GM21390 (cell line): ENCODE results near the gene METAP2.
"Not testable (repeated sequence)": the region's sequence is repeated elsewhere in the genome, so short reads cannot be mapped to it uniquely, and the experiment has no call there.

Source experiments
- ATAC-seq: cut with Tn5 transposase; IDR thresholded peaks from one replicate; pipeline ENCODE4 v1.9.1; 2021; ENCODE audit not compliant: unreplicated experiment

METAP2 gene

DNA sequence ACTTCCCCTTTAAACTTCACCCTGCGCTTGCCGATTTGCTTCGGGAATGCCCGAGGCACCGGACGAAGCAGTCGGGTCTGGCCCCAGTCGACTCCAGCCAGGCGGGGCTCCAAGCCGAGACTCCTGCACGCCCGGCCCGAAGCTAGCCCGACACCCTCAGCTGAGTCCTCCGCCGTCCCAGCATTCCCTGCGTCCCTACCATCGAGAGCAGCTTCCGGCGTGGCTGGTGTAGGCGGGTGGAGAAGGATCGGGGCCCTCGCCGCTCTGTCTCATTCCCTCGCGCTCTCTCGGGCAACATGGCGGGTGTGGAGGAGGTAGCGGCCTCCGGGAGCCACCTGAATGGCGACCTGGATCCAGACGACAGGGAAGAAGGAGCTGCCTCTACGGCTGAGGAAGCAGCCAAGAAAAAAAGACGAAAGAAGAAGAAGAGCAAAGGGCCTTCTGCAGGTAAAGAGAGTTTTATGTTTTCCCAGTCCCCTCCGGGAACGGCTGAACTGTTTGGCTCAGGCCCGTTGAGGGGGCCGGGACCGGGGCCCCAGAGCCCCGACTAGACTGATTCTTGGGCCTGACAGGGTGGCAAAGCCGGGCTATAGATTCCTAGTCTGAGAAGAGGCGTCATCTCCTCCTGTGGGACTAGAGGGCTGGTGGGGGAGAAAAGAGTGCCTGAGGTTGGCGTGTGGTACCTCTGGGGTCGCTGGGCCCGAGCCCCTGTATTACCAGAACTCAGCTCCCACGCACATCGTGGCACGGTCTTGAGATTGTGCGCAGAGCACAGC is at the start of gene METAP2:
TSS of gene METAP2 (plus strand) at position 269 of the 776 bp plus-strand sequence. CDS start at position 297, 28 bp downstream.
- ATAC-seq: peak; percentile 97

- ATAC-seq: no peak
Observed at GRCh38 chr12:95424271-95424994, 49.5 kb upstream of the METAP2 start.

DNA sequence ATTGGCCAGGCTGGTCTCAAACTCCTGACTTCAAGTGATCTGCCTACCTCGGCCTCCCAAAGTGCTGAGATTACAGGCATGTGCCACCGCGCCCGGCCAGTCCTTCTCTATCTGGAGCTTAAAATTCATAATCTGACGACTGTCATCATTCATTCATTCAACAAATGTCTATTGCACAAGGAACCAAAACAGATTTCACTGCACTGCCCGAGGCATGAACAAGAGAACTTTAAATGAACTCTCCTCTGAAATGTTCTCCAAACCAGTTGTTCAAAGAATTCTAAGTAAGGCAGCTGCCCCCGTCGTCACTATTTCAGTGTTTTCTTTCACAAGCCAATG is 44.8 kb upstream of the METAP2 start:
- no peak for ATAC-seq

DNA sequence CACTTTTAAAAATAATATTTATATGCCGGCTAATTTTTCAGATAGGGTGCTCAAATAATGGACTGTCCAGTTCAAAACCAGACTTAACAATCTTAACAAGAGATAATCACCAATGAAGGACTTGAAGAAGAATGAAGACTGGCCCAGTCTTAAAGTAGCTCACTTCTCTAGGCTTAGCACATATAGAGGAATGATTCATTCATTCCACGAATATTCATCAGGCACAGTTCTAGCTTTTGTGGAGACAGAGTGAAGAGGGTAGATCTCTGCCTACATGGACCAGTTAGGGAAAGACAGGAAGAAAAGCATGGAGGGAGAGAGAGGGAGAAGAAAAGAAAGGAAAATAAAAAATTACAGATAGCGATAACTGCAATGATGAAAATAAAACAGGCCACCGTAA is 42.8 kb upstream of the METAP2 start:
- no peak for ATAC-seq

DNA sequence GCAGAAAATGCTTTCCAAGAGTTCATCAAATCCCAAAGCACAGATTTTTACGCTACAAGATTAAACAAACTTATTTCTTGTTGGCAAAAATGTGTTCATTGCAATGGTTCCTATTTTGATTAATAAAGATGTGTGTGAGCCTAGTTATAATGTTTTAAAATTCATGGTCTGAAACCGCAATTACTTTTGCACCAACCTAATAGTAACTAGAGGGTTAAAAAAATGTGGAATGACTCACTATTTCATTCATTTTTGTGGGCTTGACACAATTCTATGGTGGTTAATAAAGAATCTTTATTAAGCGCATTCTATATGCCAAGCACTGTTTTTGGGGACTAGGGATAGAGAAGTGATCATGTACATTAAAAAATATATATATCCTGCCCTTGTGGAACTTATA is 38.6 kb upstream of the METAP2 start:
- ATAC-seq: no peak

GRCh38 chr12:95437565-95437964 is 36.4 kb upstream of the METAP2 start:
- ATAC-seq: no peak

GRCh38 chr12:95439461-95440230 is 34.3 kb upstream of the METAP2 start:
- no peak for ATAC-seq

- no peak for ATAC-seq
Observed at GRCh38 chr12:95440401-95440800, 33.6 kb upstream of the METAP2 start.

DNA sequence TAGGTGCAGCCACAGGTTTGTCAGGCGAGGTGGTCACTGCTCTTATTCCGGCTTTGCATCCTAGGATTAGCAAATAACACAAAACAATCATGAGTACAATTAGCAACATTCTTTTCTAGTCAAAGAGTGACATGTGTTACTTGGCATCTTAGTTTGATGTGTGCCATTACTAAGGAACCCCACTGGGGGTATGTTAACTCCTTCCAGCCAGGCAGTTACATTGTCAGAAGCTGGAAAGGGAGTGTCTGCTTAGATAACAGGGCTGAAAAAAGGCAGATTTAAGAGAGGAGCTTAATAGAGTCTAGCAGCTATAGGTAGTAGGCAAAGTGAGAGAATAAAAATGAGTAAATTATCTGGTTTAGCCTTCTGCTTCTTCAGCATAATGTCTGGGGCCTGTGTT is 30.5 kb upstream of the METAP2 start:
- no peak for ATAC-seq

- ATAC-seq: not testable (repeated sequence)
Observed at GRCh38 chr12:95445099-95445498, 28.9 kb upstream of the METAP2 start.

DNA sequence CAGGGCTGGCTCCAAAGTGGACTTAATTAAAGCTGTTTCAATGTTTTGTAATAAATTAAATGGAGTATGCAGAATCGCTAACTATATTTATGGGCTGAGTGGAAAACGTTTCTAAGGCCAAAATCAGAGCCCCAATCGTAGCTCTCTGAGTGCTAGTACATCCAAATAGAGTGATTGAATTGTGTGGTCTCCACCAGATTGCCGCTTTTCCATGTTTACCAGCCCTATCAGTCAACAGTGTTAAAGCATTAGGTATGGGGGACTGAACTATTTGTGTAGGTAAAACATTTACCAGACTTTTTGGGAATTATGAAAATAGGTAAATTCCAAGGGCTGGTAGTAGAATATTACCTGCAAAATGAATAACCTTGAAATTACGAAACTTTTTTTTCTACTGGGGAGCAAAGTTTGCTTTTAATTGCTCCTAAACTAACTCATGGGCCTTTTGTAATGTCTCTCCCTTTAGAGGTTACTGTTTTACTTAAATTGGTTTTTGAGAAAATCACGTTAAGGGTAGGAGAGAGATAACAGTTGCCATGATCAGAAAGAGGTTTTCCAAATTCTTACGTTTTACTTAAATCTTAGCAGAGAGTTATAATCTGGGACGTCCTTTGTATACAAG is 28.0 kb upstream of the METAP2 start:
- no peak for ATAC-seq

DNA sequence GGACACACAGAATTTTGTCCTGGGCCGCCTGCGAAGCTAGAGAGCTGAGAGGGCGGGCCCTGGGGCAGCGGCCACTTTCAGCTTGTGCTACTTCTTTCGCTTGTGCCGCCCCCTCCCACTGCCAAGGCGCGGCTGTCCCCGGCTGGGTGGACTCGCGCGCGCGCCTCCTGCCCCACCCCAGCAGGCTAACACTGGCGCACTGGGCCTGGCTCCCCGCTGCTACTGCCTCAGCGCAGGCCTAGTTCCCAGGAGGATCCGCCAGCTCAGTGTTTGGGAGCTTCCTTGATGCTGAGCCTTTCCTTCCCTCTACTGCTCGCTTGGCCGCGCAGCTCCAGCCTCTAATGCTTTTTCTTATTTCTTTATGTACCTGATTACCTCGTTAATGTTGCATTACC is 27.4 kb upstream of the METAP2 start:
- ATAC-seq: no peak

DNA sequence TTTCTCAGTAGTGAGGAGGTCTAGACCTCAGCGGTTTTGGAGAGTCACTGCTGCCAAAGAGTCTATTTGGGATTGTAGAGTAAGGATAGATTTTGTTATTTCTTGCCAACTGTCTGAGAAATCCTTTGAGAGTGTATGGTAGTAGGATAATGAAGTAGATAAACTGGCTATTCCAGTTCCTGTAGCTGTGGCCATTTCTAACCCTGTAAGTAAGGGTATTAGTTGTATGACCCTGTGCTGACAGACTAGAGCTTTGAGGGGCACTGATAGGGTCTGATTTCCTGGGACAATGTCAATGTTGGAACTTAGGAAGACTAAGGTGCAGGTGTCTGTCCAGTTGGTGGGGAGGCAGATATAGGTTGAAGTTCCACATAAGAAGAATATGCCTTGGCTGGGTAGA is 24.3 kb upstream of the METAP2 start:
- not testable (repeated sequence) for ATAC-seq

GRCh38 chr12:95452501-95452900 is 21.5 kb upstream of the METAP2 start:
- ATAC-seq: not testable (repeated sequence)

DNA sequence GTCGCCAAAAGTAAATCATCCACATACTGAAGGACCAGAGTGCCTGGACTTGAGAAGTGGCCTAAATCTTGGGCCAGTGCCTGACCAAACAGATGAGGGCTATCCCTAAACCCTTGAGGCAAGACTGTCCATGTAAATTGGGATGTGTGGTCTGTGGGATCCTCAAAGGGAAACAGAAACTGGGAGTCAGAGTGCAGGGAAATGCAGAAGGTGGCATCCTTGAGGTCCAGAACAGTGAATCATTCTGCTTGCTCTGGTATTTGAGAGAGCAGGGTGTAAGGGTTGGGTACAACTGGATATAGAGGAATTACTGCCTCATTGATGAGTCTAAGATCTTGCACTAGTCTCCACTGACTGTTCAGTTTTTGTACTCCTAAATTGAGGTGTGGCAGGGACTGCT is 20.1 kb upstream of the METAP2 start:
- ATAC-seq: not testable (repeated sequence)

DNA sequence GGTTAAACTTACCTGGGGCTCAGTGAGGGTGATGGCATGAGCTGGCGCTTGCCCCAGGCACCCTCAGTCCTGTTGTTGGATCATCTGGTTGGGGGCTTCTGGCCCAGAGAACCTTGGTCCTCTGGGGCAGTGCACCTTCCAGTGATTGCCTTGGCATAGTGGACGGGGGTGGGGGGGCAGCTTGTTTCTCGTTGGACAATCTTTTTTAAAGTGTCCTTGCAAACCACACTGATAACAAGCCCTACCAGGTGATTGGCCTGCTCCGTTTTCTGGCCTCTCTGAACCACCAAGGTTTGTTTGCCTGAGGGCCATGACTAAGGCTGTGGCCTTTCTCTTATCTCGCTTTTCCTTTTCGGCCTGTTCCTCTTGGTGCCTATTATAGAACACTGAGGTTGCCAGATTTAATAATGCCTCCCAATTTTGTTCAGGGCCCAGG is 19.2 kb upstream of the METAP2 start:
- not testable (repeated sequence) for ATAC-seq

GRCh38 chr12:95457605-95458004 is 16.3 kb upstream of the METAP2 start:
- not testable (repeated sequence) for ATAC-seq

DNA sequence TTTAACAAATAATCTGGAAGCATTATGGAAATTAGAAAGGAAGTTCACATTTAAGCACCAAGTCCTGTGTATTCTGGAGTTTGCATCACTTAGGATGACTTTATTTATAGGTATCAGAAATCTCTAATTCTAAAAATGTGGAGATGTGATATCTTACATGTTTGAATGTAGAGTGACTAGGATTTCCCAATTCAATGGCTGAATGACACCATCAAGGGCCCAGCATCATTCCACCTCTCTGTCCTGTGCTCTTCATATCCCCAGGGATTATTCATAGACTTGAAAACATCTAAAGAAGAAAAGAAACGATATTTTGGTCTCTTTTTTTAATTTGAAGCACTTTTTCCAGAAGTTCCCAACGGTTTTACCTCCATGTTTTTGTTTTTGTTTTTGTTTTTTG is 15.2 kb upstream of the METAP2 start:
- no peak for ATAC-seq

GRCh38 chr12:95459310-95459709 is 14.6 kb upstream of the METAP2 start:
- ATAC-seq: no peak

DNA sequence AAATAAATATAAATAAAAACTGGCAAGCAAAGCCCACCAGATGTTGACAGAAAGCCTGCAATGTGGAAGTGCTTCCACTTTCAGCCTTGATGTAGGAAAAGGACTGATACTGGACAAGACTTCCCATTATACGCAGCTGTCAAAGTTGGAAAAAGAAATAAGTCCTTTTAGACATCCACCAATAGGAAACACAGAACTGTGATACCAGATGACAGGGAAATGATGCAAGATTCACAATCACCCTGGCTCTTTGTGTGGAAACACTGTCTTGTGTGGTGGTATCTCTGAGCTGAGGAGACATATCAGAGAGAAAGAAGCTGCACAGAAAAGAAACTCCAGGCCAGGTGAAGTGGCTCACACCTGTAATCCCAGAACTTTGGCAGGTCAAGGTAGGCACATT is 13.8 kb upstream of the METAP2 start:
- no peak for ATAC-seq

- no peak for ATAC-seq
Observed at GRCh38 chr12:95460896-95461295, 13.1 kb upstream of the METAP2 start.
